Measurements from ENCODE around the gene AXDND1.
"Not testable (repeated sequence)": the region's sequence is repeated elsewhere in the genome, so short reads cannot be mapped to it uniquely, and the experiment has no call there.

AXDND1 gene

GRCh38 chr1:179366093-179366800 is 476 bp downstream of the AXDND1 start:
- DNase-seq (ENCODE audit: low spot score), result peak; percentile 15

GRCh38 chr1:179369751-179370341 is 4.1 kb downstream of the AXDND1 start:
- peak; percentile 81 for DNase-seq (ENCODE audit: low spot score)

- no peak for DNase-seq (ENCODE audit: low spot score)
Observed at GRCh38 chr1:179372160-179372559, 6.4 kb downstream of the AXDND1 start.

- DNase-seq (ENCODE audit: low spot score), result no peak
Observed at GRCh38 chr1:179376223-179376622, 10.5 kb downstream of the AXDND1 start.

- DNase-seq (ENCODE audit: low spot score), result no peak
Observed at GRCh38 chr1:179380299-179380698, 14.5 kb downstream of the AXDND1 start.

- DNase-seq (ENCODE audit: low spot score), result no peak
Observed at GRCh38 chr1:179384027-179384426, 18.3 kb downstream of the AXDND1 start.

GRCh38 chr1:179385510-179385909 is 19.7 kb downstream of the AXDND1 start:
- DNase-seq (ENCODE audit: low spot score), result no peak

GRCh38 chr1:179393721-179394120 is 27.9 kb downstream of the AXDND1 start:
- no peak for DNase-seq (ENCODE audit: low spot score)

GRCh38 chr1:179399399-179399798 is 33.6 kb downstream of the AXDND1 start:
- DNase-seq (ENCODE audit: low spot score), result not testable (repeated sequence)

- not testable (repeated sequence) for DNase-seq (ENCODE audit: low spot score)
Observed at GRCh38 chr1:179417760-179418159, 52.0 kb downstream of the AXDND1 start.

GRCh38 chr1:179418706-179419105 is 52.9 kb downstream of the AXDND1 start:
- not testable (repeated sequence) for DNase-seq (ENCODE audit: low spot score)

GRCh38 chr1:179424610-179425009 is 58.8 kb downstream of the AXDND1 start:
- DNase-seq (ENCODE audit: low spot score), result no peak

- DNase-seq (ENCODE audit: low spot score), result no peak
Observed at GRCh38 chr1:179425186-179425585, 59.4 kb downstream of the AXDND1 start.

- no peak for DNase-seq (ENCODE audit: low spot score)
Observed at GRCh38 chr1:179437171-179437570, 71.4 kb downstream of the AXDND1 start.

- not testable (repeated sequence) for DNase-seq (ENCODE audit: low spot score)
Observed at GRCh38 chr1:179439646-179440045, 73.9 kb downstream of the AXDND1 start.

GRCh38 chr1:179440301-179440700 is 74.5 kb downstream of the AXDND1 start:
- not testable (repeated sequence) for DNase-seq (ENCODE audit: low spot score)

- no peak for DNase-seq (ENCODE audit: low spot score)
Observed at GRCh38 chr1:179440971-179441370, 75.2 kb downstream of the AXDND1 start.

- no peak for DNase-seq (ENCODE audit: low spot score)
Observed at GRCh38 chr1:179441501-179441900, 75.7 kb downstream of the AXDND1 start.

- not testable (repeated sequence) for DNase-seq (ENCODE audit: low spot score)
Observed at GRCh38 chr1:179442846-179443245, 77.1 kb downstream of the AXDND1 start.

- no peak for DNase-seq (ENCODE audit: low spot score)
Observed at GRCh38 chr1:179445593-179445992, 79.8 kb downstream of the AXDND1 start.

- DNase-seq (ENCODE audit: low spot score), result peak; percentile 20
Observed at GRCh38 chr1:179447489-179447888, 81.7 kb downstream of the AXDND1 start.

GRCh38 chr1:179448437-179449149 is 82.8 kb downstream of the AXDND1 start:
- DNase-seq (ENCODE audit: low spot score), result no peak

GRCh38 chr1:179459606-179460206 is 93.9 kb downstream of the AXDND1 start:
- DNase-seq (ENCODE audit: low spot score), result not testable (repeated sequence)
